Femur (tissue), 1 donor: ENCODE data around the gene FRMD5.

Experiments
- DNase-seq: peaks from one replicate; pipeline ENCODE4 v3.0.0-alpha.2; 2017

FRMD5 gene

DNA sequence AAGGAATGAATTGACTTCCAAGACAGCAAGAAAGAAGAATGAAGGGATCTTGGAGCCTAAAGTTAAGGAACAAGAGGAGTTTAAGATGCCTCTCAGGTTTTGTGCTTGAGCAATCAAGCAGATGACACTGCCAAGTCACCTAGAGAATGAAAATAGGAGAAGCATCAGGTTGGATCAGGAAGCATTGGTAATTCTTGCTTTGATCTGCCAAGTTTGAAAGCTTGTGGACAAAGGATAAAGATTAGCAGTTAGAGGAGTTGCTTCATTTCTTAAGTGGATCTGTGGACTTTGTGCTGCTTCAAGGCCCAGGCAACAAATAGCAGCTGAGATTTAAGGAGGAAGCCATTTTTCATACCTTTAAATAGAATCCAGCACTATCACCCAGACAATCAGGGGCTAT lies 35.6 kb downstream of the FRMD5 start:
- DNase-seq, result no peak

DNA sequence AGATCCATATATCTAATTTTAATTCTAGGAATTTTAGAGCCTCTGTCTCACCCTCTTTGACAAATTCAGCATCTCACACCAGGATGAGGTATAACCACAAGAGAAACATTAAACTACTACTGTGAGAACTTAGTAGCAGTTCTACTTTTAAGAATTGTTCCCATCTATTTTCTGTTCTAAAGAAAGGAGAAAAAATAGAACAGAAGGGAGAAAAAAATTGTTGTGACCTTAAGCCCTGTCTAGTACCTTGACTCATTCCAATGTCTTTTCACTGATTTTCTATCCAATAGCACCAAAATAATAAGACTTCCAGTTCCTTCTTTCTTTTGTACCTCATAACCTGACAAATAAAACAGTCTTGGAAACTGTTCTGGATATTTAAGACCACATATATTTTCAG lies 37.0 kb downstream of the FRMD5 start:
- DNase-seq, result no peak

DNA sequence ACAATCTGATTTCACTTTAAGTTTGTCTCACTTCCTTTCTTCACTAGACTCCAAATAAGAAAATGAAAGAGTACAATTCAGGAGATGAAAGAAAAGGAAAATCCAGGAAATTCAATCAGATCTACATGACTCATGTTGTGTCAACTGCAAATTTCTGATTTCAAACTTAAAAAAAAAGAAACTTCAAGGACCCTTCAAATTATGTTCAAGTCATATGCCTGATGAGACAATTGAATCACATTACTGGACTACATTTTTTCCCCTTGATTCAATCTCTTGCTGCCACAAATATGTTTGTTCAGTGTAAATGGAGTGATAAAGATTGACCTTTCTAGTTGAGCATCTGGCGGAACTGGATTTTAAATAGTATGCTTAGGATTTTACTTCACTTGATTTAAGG lies 37.4 kb downstream of the FRMD5 start:
- DNase-seq, result no peak

DNA sequence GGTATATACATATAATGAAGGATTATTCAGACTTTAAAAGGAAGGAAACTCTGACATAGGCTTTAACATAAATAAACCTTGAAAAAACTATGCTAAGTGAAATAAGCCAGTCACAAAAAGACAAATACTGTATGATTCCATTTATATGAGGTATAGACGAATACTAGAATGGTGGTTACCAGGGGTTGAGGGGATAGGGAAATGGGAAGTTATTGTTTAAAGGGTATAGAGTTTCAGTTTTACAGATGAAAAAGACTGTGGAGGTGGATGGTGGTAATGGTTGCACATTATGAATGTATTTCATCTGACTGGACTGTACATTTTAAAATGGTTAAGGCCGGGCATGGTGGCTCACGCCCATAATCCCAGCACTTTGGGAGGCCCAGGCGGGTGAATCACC lies 41.7 kb downstream of the FRMD5 start:
- DNase-seq, result no peak

DNA sequence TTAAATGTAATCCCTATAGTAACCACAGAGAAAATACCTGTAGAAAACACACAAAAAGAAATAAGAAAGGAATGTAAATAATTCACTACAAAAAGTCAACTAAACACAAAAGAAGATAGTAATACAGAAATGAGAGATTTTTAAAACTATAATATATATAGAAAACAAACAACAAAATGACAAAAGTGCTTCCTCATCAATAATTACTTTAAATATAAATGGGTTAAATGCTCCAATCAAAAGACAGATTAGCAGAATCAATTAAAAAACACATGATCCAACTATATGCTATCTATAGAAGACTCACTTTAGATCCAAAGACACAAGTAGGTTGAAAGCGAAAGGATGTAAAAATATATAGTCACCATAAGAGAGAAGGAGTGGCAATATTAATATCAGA lies 45.8 kb downstream of the FRMD5 start:
- DNase-seq, result no peak

DNA sequence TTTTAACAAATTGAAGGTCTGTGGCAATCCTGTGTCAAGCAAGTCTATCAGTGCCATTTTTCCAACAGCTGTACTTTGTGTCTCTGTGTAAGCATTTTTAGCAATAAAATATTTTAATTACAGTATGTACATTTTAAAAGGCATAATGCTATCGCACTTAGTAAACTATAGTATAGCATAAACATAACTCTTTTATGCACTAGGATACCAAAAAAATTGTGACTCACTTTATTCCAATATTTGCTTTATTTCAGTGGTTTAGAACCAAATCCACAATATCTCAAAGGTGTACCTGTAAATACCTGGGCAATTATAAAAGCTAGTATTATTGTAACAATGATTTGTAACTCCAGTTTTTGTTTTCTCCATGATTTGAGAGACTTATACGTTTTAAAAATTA lies 46.5 kb downstream of the FRMD5 start:
- no peak for DNase-seq

DNA sequence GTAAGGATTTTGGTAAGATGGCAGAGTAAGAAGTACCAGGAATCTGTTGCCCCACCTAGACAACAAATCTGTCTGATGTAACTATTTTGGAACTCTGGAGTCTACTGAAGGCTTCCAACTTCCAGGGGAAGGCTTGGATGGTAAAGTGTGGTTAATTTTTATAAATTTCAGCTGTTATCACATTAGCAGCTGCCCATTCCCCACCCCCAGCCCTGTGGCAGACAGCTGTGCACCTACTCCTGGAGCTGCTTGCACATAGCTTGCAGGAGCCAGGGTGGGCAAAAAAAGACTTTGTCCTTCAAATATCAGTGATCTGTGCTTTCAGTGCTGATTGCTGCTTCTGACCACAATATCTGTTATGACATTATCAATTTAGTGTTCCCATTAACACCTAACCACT lies 47.4 kb downstream of the FRMD5 start:
- no peak for DNase-seq

DNA sequence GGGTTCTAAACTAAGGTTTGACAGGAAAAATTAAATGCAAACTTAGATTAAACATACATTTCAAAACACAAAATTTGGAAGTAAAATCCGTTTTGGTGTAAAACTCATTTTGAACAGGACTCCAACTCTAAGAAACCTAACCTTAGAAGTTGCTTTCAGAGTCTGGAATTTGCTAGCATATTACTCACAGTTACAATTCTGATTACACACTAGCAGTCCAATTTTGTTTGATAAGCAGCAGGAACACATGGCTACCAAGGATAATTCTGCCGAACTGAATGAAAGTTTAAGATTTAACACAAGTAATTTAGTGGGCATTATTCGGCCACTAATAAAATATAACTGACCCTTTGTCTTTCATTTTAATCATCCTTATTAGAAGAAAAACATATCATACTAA lies 49.6 kb downstream of the FRMD5 start:
- DNase-seq, result no peak

DNA sequence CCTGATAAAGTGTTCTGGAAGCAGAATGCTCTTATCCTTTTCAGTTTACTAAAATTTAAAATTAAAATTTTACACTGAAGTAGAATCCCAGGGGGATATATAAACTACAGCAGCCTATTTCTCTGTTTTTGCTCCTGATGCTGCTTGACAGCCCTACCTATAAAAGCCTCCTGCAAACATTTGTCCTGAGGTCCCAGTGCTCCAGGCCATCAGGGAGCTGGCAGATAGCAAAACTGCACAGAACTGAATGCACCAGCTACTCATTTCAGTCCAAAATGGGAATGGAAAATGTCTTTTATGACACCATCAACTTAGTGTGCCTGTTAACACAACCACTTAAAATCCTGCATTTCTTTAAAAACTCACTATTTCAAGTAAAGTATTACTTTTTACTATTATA lies 50.1 kb downstream of the FRMD5 start:
- no peak for DNase-seq

DNA sequence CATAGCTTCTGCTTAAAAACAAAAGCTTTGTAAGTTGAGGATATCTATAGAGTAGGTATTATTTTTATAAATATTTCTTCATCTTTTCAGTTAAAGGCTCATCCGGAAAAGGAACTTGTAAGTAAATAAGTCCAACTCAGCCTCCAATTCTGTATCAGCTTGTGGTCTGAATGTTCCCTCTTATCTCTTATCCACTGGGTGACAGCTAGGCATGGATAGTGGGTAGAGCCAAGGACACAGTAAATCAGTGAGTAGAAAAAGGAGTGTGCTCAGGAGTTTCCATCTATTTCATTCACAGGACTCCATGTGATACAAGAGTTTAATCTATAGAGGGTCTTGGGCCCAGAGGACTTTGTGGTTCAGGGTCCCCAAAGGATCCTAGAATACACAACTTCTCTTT lies 50.9 kb downstream of the FRMD5 start:
- DNase-seq, result no peak

DNA sequence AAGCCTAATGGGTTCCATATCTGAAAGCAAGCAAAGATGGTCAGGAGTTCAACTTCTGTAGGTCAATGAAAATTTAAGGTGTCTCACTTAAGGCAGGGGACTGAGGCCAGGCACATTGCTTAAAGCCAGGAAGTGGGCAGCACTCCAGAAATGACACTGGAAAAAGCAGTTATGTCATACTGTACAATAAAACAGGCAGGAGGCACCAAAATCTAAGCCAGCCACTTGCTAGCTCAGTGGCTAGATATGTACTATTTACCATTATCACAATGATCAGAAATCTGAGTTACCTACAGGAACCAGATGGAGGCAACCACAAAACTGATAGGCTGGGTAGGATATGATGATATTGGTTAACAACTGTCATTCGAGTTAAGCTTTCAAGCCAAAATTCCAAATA lies 57.3 kb downstream of the FRMD5 start:
- DNase-seq, result peak; percentile 19

DNA sequence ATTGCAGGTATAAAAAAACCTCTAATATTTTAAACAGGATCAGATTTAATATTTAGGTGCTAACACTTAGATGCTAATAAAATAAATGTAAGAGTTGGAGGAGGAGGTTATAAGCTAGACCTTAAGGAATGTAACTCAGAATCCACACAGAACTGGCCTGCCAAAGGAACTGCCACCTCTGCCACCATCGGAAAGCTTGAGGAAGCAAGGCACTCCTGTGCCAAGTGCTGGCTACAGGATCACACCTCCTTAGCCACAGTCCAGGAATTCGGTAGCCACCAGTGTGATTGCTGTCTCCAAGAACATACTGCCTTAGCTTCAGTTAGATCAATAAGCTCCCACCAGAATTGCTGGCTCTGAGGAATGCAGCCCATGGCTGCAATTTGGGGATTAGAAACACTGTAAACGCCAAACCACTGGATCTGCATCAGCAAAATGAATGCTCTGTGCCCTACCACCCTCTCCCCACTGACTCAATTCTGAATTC lies 58.0 kb downstream of the FRMD5 start:
- DNase-seq, result no peak

DNA sequence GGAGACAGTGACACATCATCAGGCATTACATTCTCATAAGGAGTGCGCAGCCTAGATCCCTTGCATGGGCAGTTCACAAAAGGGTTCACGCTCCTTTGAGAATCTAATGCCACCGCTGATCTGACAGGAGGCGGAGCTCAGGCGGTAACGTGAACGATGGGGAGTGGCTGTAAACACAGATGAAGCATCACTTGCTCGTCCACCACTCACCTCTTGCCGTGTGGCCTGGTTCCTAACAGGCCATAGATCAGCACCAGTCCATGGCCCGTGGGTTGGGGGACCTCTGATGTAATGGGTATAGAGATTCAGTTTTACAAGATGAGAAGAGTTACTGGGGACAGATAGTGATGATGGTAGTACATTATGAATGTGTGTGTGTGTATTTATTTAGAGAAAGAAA lies 63.0 kb downstream of the FRMD5 start:
- DNase-seq, result no peak

DNA sequence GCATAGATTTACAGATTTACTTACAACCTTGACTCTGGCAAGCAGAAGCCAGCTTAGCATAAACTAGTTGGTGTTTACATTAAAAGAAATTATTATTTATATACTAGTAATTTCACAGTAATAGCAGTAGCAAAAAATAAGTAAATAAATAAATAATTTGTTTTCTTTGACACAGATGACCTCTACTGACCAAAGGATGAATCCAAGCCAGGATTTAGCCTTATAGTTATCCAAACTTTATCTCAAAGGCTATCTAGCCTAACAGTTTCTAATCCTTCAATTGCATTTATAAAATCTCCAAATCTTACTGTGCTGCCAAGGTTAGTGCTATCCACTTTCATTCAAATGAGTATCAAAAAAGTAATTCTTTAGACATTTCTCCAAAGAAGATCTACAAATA lies 64.3 kb downstream of the FRMD5 start:
- DNase-seq, result no peak

DNA sequence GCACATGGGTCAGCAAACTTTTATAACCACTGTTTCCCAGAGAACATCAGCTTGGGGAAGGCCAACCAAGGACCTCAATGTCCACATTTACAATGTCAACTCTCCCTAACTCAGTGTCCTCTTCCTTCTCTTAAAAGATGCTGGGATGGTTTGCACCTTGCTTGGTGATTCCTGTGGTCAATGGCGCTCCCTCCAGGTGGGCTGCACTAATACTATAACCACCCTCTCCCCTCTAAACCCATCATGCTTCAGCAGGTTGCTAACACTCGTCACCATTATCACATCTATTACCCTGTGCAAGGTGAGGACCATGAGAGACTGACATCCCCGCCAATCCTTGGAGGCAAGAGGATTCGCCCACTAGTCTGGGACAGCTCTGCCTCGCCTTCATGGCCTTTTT lies 65.2 kb downstream of the FRMD5 start:
- no peak for DNase-seq

DNA sequence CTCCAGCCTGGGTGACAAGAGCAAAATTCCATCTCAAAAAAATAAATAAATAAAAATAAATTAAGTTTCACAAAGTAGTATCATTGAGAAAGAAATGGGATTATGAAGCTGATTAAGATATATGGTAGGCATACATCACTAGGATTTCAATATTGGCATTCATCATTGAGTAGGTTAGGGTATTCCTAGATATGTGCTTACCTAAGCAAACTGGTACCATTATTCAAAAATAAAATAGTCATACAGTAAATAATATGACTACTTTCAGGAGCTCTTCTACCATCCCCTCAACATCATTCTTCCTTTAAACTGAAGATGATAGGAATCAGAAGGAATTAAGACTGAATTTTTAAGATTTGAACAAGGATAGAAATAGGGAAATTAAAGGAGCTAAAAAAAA lies 66.6 kb downstream of the FRMD5 start:
- no peak for DNase-seq

DNA sequence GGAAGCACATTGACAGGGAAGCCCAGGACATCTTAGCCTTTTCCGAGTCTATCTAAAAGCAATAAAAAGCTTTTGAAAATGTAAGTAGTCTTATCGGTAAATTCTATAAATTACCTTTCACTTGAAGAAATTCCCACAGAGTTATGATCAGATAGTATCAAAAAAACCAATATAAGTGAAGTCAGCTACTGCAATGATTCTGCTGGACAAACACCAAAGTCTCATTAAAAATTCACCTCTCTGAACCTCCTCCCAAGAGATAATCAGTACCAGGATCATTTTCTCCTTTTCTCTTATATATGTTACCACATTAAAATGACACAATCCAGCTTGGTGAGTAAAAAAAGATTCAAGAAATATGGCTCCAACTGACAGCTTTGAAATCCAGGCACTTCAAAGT lies 69.2 kb downstream of the FRMD5 start:
- no peak for DNase-seq

DNA sequence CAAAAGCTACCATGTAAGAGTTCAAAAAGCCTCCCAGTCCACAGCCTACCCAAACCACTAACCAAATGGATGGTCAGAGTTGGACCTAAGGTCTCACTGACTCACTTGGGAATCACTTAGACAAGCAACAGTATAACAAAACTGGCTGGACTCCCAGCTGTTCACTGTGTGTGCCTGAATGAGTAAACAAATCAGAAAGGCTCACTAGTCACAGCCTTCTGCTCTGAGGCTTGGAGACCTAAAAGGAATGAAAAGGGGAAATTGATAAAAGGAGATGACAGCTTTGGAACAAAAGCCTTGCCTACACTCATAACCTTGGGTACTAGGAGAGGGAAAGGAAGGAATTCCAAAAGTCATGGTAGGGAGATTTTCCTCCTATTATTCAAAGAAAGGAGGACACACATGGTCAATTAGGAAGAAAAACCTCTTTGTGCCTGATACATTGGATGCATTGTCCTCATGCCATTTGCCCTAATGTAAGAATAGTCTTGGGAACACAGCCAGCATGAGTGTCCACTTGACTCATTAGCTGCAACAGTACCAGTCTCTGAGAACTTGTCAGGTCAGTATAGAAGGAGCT lies 92.3 kb downstream of the FRMD5 start:
- DNase-seq, result no peak

DNA sequence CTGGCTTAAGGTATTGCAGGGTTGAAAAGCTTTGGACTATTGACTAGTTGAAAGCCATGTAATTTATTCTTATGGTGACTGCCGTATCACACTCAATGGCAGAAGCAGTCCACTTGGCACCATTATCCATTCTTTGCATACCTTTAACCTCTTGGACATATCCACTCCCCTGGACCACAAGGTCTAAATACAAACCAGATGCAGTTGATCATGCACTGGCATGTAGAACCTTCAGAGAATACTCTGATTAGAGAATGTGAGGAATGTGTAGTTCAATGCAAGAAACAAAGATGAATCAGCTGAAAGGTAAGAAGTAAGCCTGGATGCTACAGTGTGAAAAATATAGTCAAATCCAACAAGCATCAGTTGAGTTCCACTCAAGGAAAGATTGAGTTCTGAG lies 93.1 kb downstream of the FRMD5 start:
- DNase-seq, result no peak

DNA sequence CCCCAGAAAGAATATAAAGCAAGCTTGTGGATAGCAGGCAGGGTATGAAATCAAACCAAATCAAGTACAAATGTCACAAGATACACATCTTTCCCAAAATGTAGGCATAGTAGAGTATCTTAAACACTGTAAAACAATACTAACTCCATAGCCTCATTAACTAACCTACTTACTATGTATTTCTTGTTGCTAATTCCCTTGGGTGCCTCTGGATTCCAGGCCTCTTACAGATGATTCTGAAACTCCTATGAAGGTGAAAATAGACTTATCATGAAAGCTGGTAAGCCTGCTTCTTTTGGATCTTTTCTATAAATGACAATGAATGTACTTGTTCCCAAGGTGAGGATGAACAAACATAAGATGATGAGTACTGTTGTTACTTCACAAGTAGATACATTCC lies 93.8 kb downstream of the FRMD5 start:
- no peak for DNase-seq

DNA sequence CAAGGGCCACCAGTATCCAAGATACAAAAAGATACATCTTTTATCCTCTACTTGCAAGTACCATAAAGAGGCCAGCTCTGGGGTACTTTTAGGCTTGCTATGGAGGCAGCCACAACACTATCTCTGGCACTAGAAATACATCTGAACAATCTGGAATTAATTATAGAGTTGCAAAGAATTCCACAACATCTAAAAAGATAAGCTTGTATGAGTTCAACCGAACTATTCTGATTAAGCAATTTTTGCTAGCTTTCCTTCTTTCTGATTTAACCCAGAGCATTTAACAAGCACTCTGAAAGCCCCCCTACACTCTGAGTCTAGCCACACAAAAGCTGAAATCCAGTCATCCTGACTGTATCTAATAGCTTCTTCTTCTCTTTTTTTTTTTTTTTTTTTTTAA lies 95.4 kb downstream of the FRMD5 start:
- no peak for DNase-seq

DNA sequence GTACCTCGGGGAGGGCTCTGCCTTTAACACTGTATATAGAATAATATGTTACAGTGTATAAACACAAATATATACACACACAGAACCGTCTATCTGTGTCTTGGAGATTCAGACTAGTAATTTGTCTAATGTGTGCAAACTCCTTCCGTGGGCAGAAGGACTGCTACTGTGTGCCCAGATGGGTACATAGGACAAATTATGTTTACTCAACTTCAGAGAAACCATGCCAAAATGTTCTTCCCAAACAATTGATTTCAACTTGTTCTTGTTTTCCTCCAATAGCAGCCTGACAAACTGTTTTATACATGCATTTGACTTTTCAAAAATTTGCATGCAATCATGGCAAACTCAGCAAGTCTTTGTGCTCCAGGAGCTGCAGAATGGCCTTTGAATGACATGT lies 97.5 kb downstream of the FRMD5 start:
- no peak for DNase-seq

DNA sequence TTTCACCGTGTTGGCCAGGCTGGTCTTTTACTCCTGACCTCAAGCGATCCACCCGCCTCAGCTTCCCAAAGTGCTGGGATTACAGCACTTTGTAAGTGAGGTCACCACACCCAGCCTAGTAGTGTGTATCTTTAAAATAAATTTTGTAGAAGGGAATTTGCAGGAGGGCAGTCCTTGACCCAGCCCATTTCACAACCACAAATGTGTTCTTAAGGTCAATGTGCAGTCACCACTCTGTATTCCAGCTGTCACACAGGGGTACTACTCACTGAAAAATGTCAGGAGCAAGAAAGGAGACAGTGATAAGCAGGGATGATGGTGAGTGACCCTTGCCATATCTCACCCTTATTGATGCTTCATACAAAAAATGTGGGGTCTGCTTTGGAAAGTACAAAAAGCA lies 98.5 kb downstream of the FRMD5 start:
- no peak for DNase-seq

DNA sequence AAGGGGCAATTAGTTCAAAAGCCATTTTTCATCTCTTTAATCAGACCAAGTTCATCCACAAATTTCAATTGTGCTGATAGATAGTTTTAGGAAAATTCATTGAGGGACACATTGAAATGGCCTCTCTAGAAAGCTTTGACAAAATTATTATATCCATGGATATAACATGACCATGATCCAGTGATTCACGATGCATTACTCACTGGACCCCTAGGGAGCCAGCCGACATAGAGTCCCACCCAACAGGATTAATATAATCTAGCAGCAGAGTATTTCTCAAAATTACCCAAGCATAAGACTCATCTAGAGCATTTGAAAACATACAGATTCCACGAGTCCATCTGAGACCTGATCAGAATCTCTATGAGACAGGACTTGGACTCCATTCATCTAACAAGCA lies 100.3 kb downstream of the FRMD5 start:
- DNase-seq, result no peak

DNA sequence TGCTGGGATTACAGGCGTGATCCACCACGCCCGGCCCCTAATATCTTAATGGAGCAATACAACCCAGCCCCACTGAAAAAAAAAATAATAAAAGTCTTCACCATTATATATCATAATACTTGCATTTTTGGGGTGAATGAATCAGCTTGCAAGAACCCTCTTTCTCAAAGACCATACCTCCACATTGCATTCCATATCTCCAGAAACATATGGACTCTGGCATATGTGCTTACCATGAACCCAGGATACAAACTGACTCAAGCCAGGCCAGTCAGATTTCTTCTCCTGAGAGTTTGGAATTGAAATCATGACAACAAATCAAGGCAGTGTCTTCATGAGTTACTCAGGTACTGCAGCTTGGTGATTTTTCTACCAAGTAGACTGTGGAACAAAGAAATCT lies 101.2 kb downstream of the FRMD5 start:
- DNase-seq, result no peak

DNA sequence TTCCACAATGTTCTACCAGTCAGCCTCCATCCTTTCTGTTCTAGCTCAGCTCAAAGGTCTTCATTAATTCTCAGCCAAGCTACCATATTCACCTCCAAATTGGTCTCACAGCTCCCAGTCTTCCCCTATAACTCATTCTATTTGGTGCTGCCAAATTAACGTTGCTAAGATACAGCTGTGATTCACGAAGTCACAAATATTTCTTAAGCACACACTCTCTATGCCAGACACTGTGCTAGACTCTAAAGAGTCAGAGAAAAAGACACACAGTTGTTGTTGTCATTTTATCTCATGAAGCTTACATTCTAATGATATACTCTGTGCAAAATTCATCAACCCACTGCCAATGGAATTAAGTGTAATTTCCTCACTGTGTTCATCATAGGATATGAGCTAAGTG lies 102.8 kb downstream of the FRMD5 start:
- no peak for DNase-seq
